WTC11 (cell line): Measurements from ENCODE around the gene RPL35. TPM values are rescaled to one million over a fixed set of nuclear protein-coding genes. Genes with fewer than 3 reads are reported as not detected.

Experiments
- ATAC-seq: fragments of 200-7000 bp; cut with Tn5 transposase; 2 replicates; pipeline ENCODE4 v1.10.0; 2021; ENCODE audit warnings: mild to moderate bottlenecking, moderate library complexity
- CTCF ChIA-PET: fragments of 300-600 bp; sonication (Branson Sonifier 250); formaldehyde crosslinking; loops from one replicate; lab custom pipeline; 2021; ENCODE audit warnings: antibody characterized with exemption; lab: Charles Lee
- POLR2A ChIA-PET: fragments of 350-600 bp; sonication (Branson Sonifier 250); formaldehyde crosslinking; loops from one replicate; lab custom pipeline; 2021; ENCODE audit warnings: antibody characterized with exemption; lab: Charles Lee
- DNase-seq: peaks from one replicate; pipeline ENCODE4 v3.0.0; 2021; ENCODE audit warnings: low spot score
- H3K27ac Mint-ChIP-seq: 2 replicates; pipeline ENCODE4 v1.8.0; 2021; ENCODE audit warnings: mixed read lengths
- H3K27me3 Mint-ChIP-seq: 2 replicates; pipeline ENCODE4 v1.8.0; 2021; ENCODE audit warnings: low read depth, mild to moderate bottlenecking, moderate library complexity, mixed read lengths
- H3K36me3 Mint-ChIP-seq: 2 replicates; pipeline ENCODE4 v1.8.0; 2021; ENCODE audit warnings: mixed read lengths
- H3K4me1 Mint-ChIP-seq: 2 replicates; pipeline ENCODE4 v1.8.0; 2022; ENCODE audit warnings: mixed read lengths
- H3K4me3 Mint-ChIP-seq: 2 replicates; pipeline ENCODE4 v1.8.0; 2021; ENCODE audit warnings: mild to moderate bottlenecking, moderate library complexity, mixed read lengths
- H3K9me3 Mint-ChIP-seq: 2 replicates; pipeline ENCODE4 v1.8.0; 2021; ENCODE audit warnings: mixed read lengths
- ESRRA ChIP-seq: sonication (generic); formaldehyde crosslinking; IDR thresholded peaks from 2 replicates; pipeline ENCODE4 v1.8.1; 2022; ENCODE audit warnings: mild to moderate bottlenecking, missing genetic modification reagents, borderline replicate concordance
- FOXK1 ChIP-seq: sonication (generic); formaldehyde crosslinking; IDR thresholded peaks from 2 replicates; pipeline ENCODE4 v1.8.0; 2022; ENCODE audit warnings: mild to moderate bottlenecking, moderate library complexity, missing genetic modification reagents
- FOXP1 ChIP-seq: sonication (generic); formaldehyde crosslinking; IDR thresholded peaks from 2 replicates; pipeline ENCODE4 v1.8.0; 2022; ENCODE audit warnings: missing genetic modification reagents, mild to moderate bottlenecking, moderate library complexity, borderline replicate concordance
- JAZF1 ChIP-seq: fragments of 250-450 bp; sonication (Bioruptor Pico); IDR thresholded peaks from 2 replicates; pipeline ENCODE4 v1.9.0; 2021; ENCODE audit warnings: moderate library complexity, mild to moderate bottlenecking, inconsistent platforms
- NFATC4 ChIP-seq: fragments of 250-450 bp; sonication (Bioruptor Pico); IDR thresholded peaks from 2 replicates; pipeline ENCODE4 v1.9.0; 2021; ENCODE audit warnings: mild to moderate bottlenecking
- NR2C2 ChIP-seq: sonication (generic); formaldehyde crosslinking; IDR thresholded peaks from 2 replicates; pipeline ENCODE4 v1.8.0; 2022; ENCODE audit warnings: mild to moderate bottlenecking, missing genetic modification reagents
- SP1 ChIP-seq: sonication (generic); formaldehyde crosslinking; conservative IDR thresholded peaks from 2 replicates; pipeline ENCODE4 v1.8.1; 2022; ENCODE audit warnings: missing genetic modification reagents
- TEAD4 ChIP-seq: sonication (generic); formaldehyde crosslinking; IDR thresholded peaks from 2 replicates; pipeline ENCODE4 v1.8.0; 2022; ENCODE audit warnings: mild to moderate bottlenecking, missing genetic modification reagents
- TP53 ChIP-seq: sonication (generic); formaldehyde crosslinking; IDR thresholded peaks from 2 replicates; pipeline ENCODE4 v1.8.1; 2023; ENCODE audit warnings: mild to moderate bottlenecking, missing genetic modification reagents
- ZNF121 ChIP-seq: sonication (generic); formaldehyde crosslinking; IDR thresholded peaks from 2 replicates; pipeline ENCODE4 v1.8.0; 2023; ENCODE audit warnings: missing genetic modification reagents
- ZNF263 ChIP-seq: sonication (generic); formaldehyde crosslinking; IDR thresholded peaks from 2 replicates; pipeline ENCODE4 v1.8.1; 2022; ENCODE audit warnings: low read depth, mild to moderate bottlenecking, moderate library complexity, missing genetic modification reagents
- total RNA-seq: library from RNA; stranded (reverse); gene quantifications from 3 replicates; pipeline ENCODE4 v1.2.3, GENCODE V29; 2021
- TF ChIP-seq, protein P1 (sequence below): sonication (generic); formaldehyde crosslinking; IDR thresholded peaks from 2 replicates; pipeline ENCODE4 v1.8.0; 2023; ENCODE audit warnings: missing genetic modification reagents, mild to moderate bottlenecking, borderline replicate concordance
- TF ChIP-seq, protein P2 (sequence below): fragments of 250-450 bp; sonication (Bioruptor Pico); IDR thresholded peaks from 2 replicates; pipeline ENCODE4 v1.9.0; 2021; ENCODE audit warnings: mild to moderate bottlenecking, borderline replicate concordance
- TF ChIP-seq, protein P3 (sequence below): sonication (generic); formaldehyde crosslinking; IDR thresholded peaks from 2 replicates; pipeline ENCODE4 v1.8.1; 2023; ENCODE audit warnings: mild to moderate bottlenecking, missing genetic modification reagents
- TF ChIP-seq, protein P4 (sequence below): fragments of 200-600 bp; IDR thresholded peaks from 2 replicates; pipeline ENCODE4 v1.8.0; 2022; ENCODE audit warnings: antibody characterized with exemption
- TF ChIP-seq, protein P5 (sequence below): sonication (generic); formaldehyde crosslinking; IDR thresholded peaks from 2 replicates; pipeline ENCODE4 v1.8.1; 2022; ENCODE audit warnings: mild to moderate bottlenecking, missing genetic modification reagents, moderate library complexity, borderline replicate concordance
- TF ChIP-seq, protein P6 (sequence below): sonication (generic); formaldehyde crosslinking; IDR thresholded peaks from 2 replicates; pipeline ENCODE4 v1.8.1; 2023; ENCODE audit warnings: mild to moderate bottlenecking, missing genetic modification reagents, moderate library complexity

RPL35 gene
- total RNA-seq, 1 experiment from 2014 or later, result 1,710 TPM

DNA sequence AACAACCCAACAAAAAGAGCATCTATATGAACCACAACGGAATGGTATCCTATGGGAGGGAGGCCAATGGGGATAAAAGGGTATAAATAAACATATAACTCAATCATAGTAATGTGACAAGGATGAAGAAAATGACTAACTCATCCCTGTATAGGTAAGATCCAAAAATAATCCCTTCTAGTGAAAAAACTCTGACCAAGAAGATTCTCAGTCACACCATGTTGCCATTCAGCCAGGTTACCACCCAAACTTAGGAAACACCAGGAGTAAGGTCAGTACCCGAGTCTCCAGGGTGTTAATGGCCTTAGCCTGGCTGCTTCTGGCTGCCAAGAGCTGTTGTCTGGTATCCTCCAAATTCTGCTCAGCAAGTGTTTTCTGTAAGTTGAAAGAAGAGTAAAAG is 46.3 kb upstream of the RPL35 start:
- CTCF ChIA-PET, result no interaction called here
- DNase-seq (no peak), ATAC-seq (no peak)
- no peak for TF ChIP-seq TEAD4 (CRISPR knock-in tag)
- no peaks in the 10 kb centered on the region for H3K27me3 Mint-ChIP-seq
- H3K36me3 Mint-ChIP-seq, result peaks cover 5% of the 10 kb centered on the region
- H3K4me3 Mint-ChIP-seq, result no peak overlapping the region
- no peaks in the 10 kb centered on the region for H3K9me3 Mint-ChIP-seq
- H3K27ac Mint-ChIP-seq, result no peak overlapping the region
- peaks cover 5% of the 10 kb centered on the region for H3K4me1 Mint-ChIP-seq
- POLR2A ChIA-PET, result interaction anchor here (0.5 kb wide), 1 partner anchor 1320 kb away, joined by 3 read pairs; no protein-coding TSS in a partner anchor

DNA sequence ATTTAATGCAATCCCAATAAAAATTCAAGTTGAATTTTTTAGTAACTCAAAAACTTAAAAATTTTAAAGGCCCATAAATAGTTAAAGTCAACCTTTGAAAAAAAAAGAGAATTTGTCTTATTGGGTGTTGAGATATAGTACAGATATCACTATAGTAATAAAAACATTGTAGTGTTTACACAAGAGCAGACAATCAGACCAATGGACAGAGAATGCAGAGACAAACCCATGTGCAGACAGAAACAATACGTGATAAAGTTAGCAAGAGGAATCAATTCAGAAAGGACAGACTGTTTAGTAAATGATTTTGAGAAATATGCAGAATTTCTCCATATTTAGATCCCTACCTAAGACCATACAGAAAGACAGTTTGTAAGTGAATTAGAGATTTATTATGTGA is 45.2 kb upstream of the RPL35 start:
- Mint-ChIP-seq H3K4me3 (no peak overlapping the region), H3K27ac (no peak overlapping the region), H3K36me3 (peaks cover 5% of the 10 kb centered on the region), H3K9me3 (no peaks in the 10 kb centered on the region), H3K4me1 (peaks cover 5% of the 10 kb centered on the region), H3K27me3 (no peaks in the 10 kb centered on the region)
- DNase-seq, result no peak
- ATAC-seq, result no peak
- CTCF ChIA-PET, result no interaction called here
- POLR2A ChIA-PET, result no interaction called here
- TF ChIP-seq SP1 (CRISPR knock-in tag) (no peak), ZNF263 (CRISPR knock-in tag) (no peak), ZNF121 (CRISPR knock-in tag) (no peak), NFATC4 (CRISPR knock-in tag) (no peak), FOXK1 (CRISPR knock-in tag) (no peak)
- TF ChIP-seq, protein P1, sequence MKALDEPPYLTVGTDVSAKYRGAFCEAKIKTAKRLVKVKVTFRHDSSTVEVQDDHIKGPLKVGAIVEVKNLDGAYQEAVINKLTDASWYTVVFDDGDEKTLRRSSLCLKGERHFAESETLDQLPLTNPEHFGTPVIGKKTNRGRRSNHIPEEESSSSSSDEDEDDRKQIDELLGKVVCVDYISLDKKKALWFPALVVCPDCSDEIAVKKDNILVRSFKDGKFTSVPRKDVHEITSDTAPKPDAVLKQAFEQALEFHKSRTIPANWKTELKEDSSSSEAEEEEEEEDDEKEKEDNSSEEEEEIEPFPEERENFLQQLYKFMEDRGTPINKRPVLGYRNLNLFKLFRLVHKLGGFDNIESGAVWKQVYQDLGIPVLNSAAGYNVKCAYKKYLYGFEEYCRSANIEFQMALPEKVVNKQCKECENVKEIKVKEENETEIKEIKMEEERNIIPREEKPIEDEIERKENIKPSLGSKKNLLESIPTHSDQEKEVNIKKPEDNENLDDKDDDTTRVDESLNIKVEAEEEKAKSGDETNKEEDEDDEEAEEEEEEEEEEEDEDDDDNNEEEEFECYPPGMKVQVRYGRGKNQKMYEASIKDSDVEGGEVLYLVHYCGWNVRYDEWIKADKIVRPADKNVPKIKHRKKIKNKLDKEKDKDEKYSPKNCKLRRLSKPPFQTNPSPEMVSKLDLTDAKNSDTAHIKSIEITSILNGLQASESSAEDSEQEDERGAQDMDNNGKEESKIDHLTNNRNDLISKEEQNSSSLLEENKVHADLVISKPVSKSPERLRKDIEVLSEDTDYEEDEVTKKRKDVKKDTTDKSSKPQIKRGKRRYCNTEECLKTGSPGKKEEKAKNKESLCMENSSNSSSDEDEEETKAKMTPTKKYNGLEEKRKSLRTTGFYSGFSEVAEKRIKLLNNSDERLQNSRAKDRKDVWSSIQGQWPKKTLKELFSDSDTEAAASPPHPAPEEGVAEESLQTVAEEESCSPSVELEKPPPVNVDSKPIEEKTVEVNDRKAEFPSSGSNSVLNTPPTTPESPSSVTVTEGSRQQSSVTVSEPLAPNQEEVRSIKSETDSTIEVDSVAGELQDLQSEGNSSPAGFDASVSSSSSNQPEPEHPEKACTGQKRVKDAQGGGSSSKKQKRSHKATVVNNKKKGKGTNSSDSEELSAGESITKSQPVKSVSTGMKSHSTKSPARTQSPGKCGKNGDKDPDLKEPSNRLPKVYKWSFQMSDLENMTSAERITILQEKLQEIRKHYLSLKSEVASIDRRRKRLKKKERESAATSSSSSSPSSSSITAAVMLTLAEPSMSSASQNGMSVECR (CRISPR knock-in tag), result no peak
- TF ChIP-seq, protein P2, sequence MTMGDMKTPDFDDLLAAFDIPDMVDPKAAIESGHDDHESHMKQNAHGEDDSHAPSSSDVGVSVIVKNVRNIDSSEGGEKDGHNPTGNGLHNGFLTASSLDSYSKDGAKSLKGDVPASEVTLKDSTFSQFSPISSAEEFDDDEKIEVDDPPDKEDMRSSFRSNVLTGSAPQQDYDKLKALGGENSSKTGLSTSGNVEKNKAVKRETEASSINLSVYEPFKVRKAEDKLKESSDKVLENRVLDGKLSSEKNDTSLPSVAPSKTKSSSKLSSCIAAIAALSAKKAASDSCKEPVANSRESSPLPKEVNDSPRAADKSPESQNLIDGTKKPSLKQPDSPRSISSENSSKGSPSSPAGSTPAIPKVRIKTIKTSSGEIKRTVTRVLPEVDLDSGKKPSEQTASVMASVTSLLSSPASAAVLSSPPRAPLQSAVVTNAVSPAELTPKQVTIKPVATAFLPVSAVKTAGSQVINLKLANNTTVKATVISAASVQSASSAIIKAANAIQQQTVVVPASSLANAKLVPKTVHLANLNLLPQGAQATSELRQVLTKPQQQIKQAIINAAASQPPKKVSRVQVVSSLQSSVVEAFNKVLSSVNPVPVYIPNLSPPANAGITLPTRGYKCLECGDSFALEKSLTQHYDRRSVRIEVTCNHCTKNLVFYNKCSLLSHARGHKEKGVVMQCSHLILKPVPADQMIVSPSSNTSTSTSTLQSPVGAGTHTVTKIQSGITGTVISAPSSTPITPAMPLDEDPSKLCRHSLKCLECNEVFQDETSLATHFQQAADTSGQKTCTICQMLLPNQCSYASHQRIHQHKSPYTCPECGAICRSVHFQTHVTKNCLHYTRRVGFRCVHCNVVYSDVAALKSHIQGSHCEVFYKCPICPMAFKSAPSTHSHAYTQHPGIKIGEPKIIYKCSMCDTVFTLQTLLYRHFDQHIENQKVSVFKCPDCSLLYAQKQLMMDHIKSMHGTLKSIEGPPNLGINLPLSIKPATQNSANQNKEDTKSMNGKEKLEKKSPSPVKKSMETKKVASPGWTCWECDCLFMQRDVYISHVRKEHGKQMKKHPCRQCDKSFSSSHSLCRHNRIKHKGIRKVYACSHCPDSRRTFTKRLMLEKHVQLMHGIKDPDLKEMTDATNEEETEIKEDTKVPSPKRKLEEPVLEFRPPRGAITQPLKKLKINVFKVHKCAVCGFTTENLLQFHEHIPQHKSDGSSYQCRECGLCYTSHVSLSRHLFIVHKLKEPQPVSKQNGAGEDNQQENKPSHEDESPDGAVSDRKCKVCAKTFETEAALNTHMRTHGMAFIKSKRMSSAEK (CRISPR knock-in tag), result no peak

DNA sequence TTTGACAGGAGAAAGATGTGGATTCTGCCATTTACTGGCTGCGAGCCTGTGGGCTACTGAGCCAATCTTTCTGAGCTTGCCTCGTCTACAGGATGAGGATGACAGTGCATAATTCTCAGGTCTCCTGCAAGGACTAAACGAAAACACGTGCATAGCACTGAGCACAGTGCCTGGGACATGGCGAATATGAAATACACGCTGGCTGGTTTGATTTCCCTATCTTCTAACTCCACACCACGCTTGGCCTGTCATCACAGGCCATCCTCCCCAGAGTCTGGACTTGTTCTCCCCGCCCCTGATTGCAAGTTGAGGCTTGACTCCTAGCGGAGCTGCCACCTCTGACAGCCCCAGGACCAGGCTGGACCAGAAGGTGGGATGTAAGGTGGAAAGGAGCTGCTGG is 38.1 kb upstream of the RPL35 start:
- Mint-ChIP-seq H3K36me3 (peaks cover 3% of the 10 kb centered on the region; the same call in 1 of the 2 replicates), H3K4me3 (no peak overlapping the region), H3K27ac (no peak overlapping the region), H3K4me1 (peaks cover 2% of the 10 kb centered on the region; the same call in 1 of the 2 replicates), H3K9me3 (no peaks in the 10 kb centered on the region), H3K27me3 (no peaks in the 10 kb centered on the region)
- CTCF ChIA-PET, result interaction anchor here (2.1 kb wide), 1 partner anchor 123 kb away, joined by 8 read pairs; the partner anchor contains the start of gene OLFML2A
- no peak for TF ChIP-seq SP1 (CRISPR knock-in tag)
- TF ChIP-seq JAZF1 (CRISPR knock-in tag), result no peak
- no peak for TF ChIP-seq ESRRA (CRISPR knock-in tag)
- TF ChIP-seq TP53 (CRISPR knock-in tag), result no peak
- no peak for TF ChIP-seq FOXP1 (CRISPR knock-in tag)
- TF ChIP-seq, protein P3, sequence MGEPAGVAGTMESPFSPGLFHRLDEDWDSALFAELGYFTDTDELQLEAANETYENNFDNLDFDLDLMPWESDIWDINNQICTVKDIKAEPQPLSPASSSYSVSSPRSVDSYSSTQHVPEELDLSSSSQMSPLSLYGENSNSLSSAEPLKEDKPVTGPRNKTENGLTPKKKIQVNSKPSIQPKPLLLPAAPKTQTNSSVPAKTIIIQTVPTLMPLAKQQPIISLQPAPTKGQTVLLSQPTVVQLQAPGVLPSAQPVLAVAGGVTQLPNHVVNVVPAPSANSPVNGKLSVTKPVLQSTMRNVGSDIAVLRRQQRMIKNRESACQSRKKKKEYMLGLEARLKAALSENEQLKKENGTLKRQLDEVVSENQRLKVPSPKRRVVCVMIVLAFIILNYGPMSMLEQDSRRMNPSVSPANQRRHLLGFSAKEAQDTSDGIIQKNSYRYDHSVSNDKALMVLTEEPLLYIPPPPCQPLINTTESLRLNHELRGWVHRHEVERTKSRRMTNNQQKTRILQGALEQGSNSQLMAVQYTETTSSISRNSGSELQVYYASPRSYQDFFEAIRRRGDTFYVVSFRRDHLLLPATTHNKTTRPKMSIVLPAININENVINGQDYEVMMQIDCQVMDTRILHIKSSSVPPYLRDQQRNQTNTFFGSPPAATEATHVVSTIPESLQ, result no peak
- TF ChIP-seq, protein P4, sequence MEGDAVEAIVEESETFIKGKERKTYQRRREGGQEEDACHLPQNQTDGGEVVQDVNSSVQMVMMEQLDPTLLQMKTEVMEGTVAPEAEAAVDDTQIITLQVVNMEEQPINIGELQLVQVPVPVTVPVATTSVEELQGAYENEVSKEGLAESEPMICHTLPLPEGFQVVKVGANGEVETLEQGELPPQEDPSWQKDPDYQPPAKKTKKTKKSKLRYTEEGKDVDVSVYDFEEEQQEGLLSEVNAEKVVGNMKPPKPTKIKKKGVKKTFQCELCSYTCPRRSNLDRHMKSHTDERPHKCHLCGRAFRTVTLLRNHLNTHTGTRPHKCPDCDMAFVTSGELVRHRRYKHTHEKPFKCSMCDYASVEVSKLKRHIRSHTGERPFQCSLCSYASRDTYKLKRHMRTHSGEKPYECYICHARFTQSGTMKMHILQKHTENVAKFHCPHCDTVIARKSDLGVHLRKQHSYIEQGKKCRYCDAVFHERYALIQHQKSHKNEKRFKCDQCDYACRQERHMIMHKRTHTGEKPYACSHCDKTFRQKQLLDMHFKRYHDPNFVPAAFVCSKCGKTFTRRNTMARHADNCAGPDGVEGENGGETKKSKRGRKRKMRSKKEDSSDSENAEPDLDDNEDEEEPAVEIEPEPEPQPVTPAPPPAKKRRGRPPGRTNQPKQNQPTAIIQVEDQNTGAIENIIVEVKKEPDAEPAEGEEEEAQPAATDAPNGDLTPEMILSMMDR, result no peak
- TF ChIP-seq, protein P5, sequence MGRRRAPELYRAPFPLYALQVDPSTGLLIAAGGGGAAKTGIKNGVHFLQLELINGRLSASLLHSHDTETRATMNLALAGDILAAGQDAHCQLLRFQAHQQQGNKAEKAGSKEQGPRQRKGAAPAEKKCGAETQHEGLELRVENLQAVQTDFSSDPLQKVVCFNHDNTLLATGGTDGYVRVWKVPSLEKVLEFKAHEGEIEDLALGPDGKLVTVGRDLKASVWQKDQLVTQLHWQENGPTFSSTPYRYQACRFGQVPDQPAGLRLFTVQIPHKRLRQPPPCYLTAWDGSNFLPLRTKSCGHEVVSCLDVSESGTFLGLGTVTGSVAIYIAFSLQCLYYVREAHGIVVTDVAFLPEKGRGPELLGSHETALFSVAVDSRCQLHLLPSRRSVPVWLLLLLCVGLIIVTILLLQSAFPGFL (CRISPR knock-in tag), result no peak
- TF ChIP-seq NR2C2 (CRISPR knock-in tag), result no peak
- TF ChIP-seq, protein P6, sequence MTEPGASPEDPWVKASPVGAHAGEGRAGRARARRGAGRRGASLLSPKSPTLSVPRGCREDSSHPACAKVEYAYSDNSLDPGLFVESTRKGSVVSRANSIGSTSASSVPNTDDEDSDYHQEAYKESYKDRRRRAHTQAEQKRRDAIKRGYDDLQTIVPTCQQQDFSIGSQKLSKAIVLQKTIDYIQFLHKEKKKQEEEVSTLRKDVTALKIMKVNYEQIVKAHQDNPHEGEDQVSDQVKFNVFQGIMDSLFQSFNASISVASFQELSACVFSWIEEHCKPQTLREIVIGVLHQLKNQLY (CRISPR knock-in tag), result no peak
- POLR2A ChIA-PET, result interaction anchor here (1.2 kb wide), 1 partner anchor 44 kb away, joined by 3 read pairs; no protein-coding TSS in a partner anchor
- DNase-seq, result no peak
- no peak for ATAC-seq
